UCSD-AML1 (cell line): ENCODE results near the gene AGAP3.

Source experiments
- DNase-seq: peaks from one replicate; lab custom pipeline; 2025; ENCODE audit not compliant: unreplicated experiment; lab: John Stamatoyannopoulos, UW

The AGAP3 gene

GRCh38 chr7:151179946-151180345, 93.7 kb downstream of the AGAP3 start:
- DNase-seq = no peak

- no peak for DNase-seq
Measured at GRCh38 chr7:151181011-151181431, 94.7 kb downstream of the AGAP3 start.

GRCh38 chr7:151185762-151186639, 99.7 kb downstream of the AGAP3 start:
- no peak for DNase-seq

GRCh38 chr7:151186640-151187408, 100.5 kb downstream of the AGAP3 start, which contains the start of gene ASB10:
TSS of gene ASB10 (minus strand) at chr7:151187250. CDS start at chr7:151187130, 120 bp downstream.
- DNase-seq = no peak

GRCh38 chr7:151187409-151188251, 101.4 kb downstream of the AGAP3 start:
- no peak for DNase-seq

GRCh38 chr7:151188252-151188542, 101.9 kb downstream of the AGAP3 start:
- DNase-seq = no peak

GRCh38 chr7:151189038-151189437, 102.8 kb downstream of the AGAP3 start:
- DNase-seq = no peak

GRCh38 chr7:151191544-151191943, 105.3 kb downstream of the AGAP3 start:
- no peak for DNase-seq

GRCh38 chr7:151192002-151192539, 105.8 kb downstream of the AGAP3 start:
- no peak for DNase-seq

GRCh38 chr7:151193203-151193978, 107.1 kb downstream of the AGAP3 start:
- no peak for DNase-seq
